Brain microvascular endothelial cell (primary cell): ENCODE data around the gene PHACTR2.
"Not testable (repeated sequence)": the region's sequence is repeated elsewhere in the genome, so short reads cannot be mapped to it uniquely, and the experiment has no call there.

Source experiments
- DNase-seq: peaks from one replicate; pipeline ENCODE4 v3.0.0-alpha.2; 2020
- H3K27ac ChIP-seq: fragments of 250-450 bp; sonication (Bioruptor Pico); 2 replicates; pipeline ENCODE4 v1.5.1; 2020; ENCODE audit warnings: mild to moderate bottlenecking, moderate library complexity
- H3K27me3 ChIP-seq: fragments of 250-450 bp; sonication (Bioruptor Pico); replicated peaks from 2 replicates; pipeline ENCODE4 v1.5.1; 2020; ENCODE audit warnings: mild to moderate bottlenecking
- H3K36me3 ChIP-seq: fragments of 250-450 bp; sonication (Bioruptor Pico); replicated peaks from 2 replicates; pipeline ENCODE4 v1.5.1; 2020; ENCODE audit warnings: mild to moderate bottlenecking
- H3K4me3 ChIP-seq: 2 replicates; pipeline ENCODE4 v1.5.1; 2011; ENCODE audit warnings: low read depth, mild to moderate bottlenecking, control low read depth, low read length, moderate library complexity
- in situ Hi-C: cut with HindIII; loops from 2 replicates; pipeline ENCODE4 v1.10.0; 2017; ENCODE audit warnings: low sequenced_read_pairs, low pct_ligation_motif_present
- TF ChIP-seq, protein P1 (sequence below): IDR thresholded peaks from 2 replicates; pipeline ENCODE4 v1.5.1; 2011; ENCODE audit warnings: low read depth, mild to moderate bottlenecking, moderate library complexity, low read length, control low read depth, inconsistent platforms; ENCODE audit errors: missing control alignments

Gene PHACTR2

DNA sequence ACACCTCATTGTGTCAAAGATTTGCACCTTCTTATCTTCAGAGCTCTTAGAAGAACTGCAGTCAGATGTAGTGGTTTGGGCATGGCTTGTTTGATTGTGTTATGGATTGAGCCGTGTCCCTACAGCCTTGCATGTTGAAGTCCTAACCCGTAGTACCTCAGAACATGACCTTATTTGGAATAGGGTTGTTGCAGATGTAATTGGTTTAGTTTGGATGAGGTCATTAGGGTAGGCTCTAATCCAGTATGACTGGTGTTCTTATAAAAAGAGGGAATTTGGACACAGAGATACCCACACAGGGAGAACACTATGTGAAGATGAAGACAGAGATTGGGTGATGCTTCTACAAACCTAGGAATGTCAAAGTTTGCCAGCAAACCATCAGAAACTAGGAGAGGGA, 35.4 kb upstream of the PHACTR2 start:
- no peak for DNase-seq
- H3K4me3 ChIP-seq: no peak overlapping the region
- in situ Hi-C loops: no loop called here

DNA sequence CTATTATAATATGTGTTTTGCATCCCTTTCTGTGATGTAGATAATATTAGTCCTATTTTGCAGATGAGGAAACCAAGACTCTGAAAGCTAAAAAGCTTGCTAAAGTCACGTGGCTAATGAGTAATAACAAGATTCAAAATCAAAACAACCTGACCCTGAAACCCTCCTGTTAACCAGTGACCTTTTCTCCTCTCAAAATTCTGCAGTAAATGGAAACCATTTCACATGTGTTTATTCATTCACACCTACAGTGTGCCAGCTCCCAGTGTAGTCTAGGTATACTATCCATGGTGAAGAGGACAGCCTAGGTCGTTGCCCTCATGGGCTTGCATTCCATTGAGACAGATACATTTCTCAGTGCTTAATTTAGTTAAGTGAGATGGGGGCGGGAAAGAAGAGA, 30.6 kb upstream of the PHACTR2 start:
- in situ Hi-C loops: no loop called here
- H3K27me3 ChIP-seq: no peaks in the 10 kb centered on the region
- no peak overlapping the region for H3K4me3 ChIP-seq
- DNase-seq: no peak
- H3K27ac ChIP-seq: no peak overlapping the region
- H3K36me3 ChIP-seq: no peaks in the 10 kb centered on the region
- TF ChIP-seq, protein P1, sequence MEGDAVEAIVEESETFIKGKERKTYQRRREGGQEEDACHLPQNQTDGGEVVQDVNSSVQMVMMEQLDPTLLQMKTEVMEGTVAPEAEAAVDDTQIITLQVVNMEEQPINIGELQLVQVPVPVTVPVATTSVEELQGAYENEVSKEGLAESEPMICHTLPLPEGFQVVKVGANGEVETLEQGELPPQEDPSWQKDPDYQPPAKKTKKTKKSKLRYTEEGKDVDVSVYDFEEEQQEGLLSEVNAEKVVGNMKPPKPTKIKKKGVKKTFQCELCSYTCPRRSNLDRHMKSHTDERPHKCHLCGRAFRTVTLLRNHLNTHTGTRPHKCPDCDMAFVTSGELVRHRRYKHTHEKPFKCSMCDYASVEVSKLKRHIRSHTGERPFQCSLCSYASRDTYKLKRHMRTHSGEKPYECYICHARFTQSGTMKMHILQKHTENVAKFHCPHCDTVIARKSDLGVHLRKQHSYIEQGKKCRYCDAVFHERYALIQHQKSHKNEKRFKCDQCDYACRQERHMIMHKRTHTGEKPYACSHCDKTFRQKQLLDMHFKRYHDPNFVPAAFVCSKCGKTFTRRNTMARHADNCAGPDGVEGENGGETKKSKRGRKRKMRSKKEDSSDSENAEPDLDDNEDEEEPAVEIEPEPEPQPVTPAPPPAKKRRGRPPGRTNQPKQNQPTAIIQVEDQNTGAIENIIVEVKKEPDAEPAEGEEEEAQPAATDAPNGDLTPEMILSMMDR: no peak

More for the DNA sequence above, 35.4 kb upstream of the PHACTR2 start:
- Histone ChIP-seq H3K27me3 (no peaks in the 10 kb centered on the region), H3K36me3 (no peaks in the 10 kb centered on the region), H3K27ac (no peak overlapping the region)
- TF ChIP-seq, protein P1: no peak

DNA sequence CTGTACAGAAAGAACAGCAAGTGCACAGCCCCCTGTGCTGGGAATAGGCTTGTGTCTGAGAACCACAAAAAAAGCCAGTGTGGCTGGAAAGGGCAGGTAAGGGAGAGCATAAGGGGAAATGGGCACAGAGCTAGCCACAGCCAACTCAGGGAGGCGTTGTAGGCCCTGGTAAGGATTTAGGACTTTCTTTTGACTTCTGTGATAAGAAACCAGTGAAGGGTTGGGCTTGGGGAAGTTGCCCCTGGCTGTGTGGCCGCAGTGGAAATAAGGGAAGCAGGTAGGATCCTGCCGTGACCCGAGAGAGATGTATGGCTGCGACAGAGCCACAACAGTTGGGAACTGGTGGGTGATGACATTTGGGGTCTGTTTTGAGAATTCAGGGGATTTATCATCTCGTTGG, 30.0 kb upstream of the PHACTR2 start:
- TF ChIP-seq, protein P1: no peak
- no peaks in the 10 kb centered on the region for H3K27me3 ChIP-seq
- H3K4me3 ChIP-seq: no peak overlapping the region
- no peak for DNase-seq
- in situ Hi-C loops: no loop called here
- no peaks in the 10 kb centered on the region for H3K36me3 ChIP-seq
- H3K27ac ChIP-seq: no peak overlapping the region

DNA sequence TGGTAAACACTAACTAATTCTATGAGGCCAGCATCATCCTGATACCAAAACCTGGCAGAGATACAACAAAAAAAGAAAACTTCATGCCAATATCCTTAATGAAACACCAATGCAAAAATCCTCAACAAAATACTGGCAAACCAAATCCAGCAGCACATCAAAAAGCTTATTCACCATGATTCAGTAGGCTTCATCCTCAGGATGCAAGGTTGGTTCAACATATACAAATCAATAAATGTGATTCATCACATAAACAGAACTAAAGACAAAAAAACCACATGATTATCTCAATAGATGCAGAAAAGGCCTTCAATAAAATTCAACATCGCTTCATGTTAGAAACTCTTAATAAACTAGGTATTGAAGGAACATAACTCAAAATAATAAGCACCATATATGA, 28.4 kb upstream of the PHACTR2 start:
- DNase-seq, H3K27ac ChIP-seq, H3K4me3 ChIP-seq, H3K36me3 ChIP-seq, H3K27me3 ChIP-seq, in situ Hi-C loops: not testable (repeated sequence)

DNA sequence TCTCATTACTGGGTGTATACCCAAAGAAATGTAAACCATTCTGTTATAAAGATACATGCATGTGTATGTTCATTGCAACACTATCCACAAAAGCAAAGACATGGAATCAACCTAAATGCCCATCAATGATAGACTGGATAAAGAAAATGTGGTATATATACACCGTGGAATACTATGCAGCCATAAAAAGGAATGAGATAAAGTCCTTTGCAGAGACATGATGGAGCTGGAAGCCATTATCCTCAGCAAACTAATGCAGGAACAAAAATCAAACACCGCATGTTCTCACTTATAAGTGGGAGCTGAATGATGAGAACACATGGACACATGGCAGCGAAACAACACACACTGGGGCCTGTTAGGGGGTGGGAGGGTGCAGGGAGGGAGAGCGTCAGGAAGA, 26.4 kb upstream of the PHACTR2 start:
- H3K36me3 ChIP-seq, H3K27ac ChIP-seq, H3K4me3 ChIP-seq, H3K27me3 ChIP-seq, DNase-seq, in situ Hi-C loops: not testable (repeated sequence)

DNA sequence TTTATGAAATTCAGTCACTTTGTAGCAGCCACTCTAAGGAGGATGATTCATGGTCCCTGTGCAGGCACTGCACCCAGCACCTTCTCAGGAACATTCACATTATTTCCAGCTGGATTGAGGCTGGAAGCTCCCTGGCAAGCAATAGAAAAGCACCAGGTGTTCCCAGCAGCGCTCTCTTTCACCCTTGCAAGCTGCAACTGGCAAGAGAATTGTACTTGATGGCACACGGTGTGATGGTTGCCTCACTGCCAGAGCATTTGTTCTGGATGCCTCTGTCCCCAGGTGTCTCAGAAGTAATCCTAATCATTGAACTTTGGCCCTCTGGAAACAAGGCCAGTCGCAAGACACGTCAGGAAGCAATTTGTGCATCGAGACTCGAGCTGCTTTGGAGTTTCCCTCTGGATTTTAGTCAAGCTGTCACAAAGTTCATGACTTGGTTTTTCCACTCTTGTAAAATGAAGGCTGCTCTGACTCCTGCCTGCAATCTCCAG, 24.9 kb upstream of the PHACTR2 start:
- H3K4me3 ChIP-seq: no peak overlapping the region
- H3K27me3 ChIP-seq: no peaks in the 10 kb centered on the region
- in situ Hi-C loops: no loop called here
- no peaks in the 10 kb centered on the region for H3K36me3 ChIP-seq
- TF ChIP-seq, protein P1: no peak
- no peak overlapping the region for H3K27ac ChIP-seq
- no peak for DNase-seq

DNA sequence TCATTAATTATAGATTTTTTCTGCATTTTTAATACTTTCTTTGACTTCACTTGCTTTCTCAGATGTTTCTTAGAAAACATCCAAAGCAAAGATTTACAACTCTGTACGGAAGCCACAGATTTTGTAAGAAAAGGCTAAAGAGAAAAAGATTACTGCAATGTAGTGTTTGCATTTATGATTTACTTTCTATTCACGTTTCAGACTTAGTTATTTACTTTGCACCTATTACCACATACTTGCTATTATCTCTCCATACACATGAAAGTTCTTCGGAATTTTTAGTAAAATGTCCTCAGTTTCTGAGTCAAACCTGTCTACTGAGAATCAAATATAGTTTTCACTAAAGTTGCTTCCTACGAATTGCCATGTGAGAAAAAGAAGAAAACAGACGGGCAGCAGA, 22.2 kb upstream of the PHACTR2 start:
- Histone ChIP-seq H3K27me3 (no peaks in the 10 kb centered on the region), H3K36me3 (no peaks in the 10 kb centered on the region), H3K27ac (no peak overlapping the region), H3K4me3 (no peak overlapping the region)
- in situ Hi-C loops: no loop called here
- DNase-seq: no peak
- TF ChIP-seq, protein P1: no peak
